Bronchial epithelial cell (primary cell): ENCODE measurements around the gene SCGB1D4. TPM values are rescaled to one million over a fixed set of nuclear protein-coding genes. Genes with fewer than 3 reads are reported as not detected.
A peak's percentile ranks its signal among the peaks of the same experiment; 100 is the strongest.
"Not testable (repeated sequence)": the region's sequence is repeated elsewhere in the genome, so short reads cannot be mapped to it uniquely, and the experiment has no call there.

ENCODE experiments used
- DNase-seq: peaks from one replicate; pipeline ENCODE4 v3.0.0-alpha.2; 2010; ENCODE audit warnings: low read depth
- FAIRE-seq: peaks from 2 replicates; lab custom pipeline; 2011; peaks lifted over from hg19 to GRCh38; lab: Jason Lieb, UNC
- H3K27me3 ChIP-seq: 2 replicates; pipeline ENCODE4 v1.5.1; 2011; ENCODE audit warnings: low read length; ENCODE audit not compliant: control insufficient read depth, insufficient read depth
- H3K36me3 ChIP-seq: 2 replicates; pipeline ENCODE4 v1.5.1; 2011; ENCODE audit warnings: low read length; ENCODE audit not compliant: control insufficient read depth, insufficient read depth
- H3K4me3 ChIP-seq: 2 replicates; pipeline ENCODE4 v1.5.1; 2011; ENCODE audit warnings: mild to moderate bottlenecking, low read depth, low read length, control low read depth
- total RNA-seq: library from RNA; depleted of rRNA; stranded (reverse); fragments of >200 nt; gene quantifications from 2 replicates; pipeline ENCODE4 v1.2.1, GENCODE V29; 2014
- TF ChIP-seq, protein P1 (sequence below): IDR thresholded peaks from 2 replicates; pipeline ENCODE4 v1.5.1; 2011; ENCODE audit warnings: mild to moderate bottlenecking, moderate library complexity, low read length, control low read depth, inconsistent platforms; ENCODE audit not compliant: insufficient read depth, severe bottlenecking

The SCGB1D4 gene
- total RNA-seq, 1 donor from 2014 or later, result not detected

DNA sequence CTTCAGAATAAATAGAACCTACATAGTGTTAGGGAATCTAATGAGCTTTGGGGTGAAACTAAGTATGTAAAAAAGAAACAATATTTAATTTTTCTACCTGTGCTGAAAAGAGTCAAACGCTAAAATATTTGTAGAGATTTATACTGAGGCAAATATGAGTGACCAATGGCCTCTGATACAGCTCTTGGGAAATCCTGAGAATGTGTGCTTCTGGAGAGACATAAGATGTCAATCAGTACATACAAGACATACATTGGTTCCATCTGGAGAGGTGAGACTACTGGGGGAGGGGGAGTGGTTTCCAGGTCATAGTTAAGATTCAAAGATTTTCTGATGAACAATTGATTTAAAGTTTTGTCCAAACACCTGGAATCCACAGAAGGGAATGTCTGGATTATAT lies 39.3 kb upstream of the SCGB1D4 start:
- H3K27me3 ChIP-seq, result peaks cover 5% of the 10 kb centered on the region
- TF ChIP-seq, protein P1, sequence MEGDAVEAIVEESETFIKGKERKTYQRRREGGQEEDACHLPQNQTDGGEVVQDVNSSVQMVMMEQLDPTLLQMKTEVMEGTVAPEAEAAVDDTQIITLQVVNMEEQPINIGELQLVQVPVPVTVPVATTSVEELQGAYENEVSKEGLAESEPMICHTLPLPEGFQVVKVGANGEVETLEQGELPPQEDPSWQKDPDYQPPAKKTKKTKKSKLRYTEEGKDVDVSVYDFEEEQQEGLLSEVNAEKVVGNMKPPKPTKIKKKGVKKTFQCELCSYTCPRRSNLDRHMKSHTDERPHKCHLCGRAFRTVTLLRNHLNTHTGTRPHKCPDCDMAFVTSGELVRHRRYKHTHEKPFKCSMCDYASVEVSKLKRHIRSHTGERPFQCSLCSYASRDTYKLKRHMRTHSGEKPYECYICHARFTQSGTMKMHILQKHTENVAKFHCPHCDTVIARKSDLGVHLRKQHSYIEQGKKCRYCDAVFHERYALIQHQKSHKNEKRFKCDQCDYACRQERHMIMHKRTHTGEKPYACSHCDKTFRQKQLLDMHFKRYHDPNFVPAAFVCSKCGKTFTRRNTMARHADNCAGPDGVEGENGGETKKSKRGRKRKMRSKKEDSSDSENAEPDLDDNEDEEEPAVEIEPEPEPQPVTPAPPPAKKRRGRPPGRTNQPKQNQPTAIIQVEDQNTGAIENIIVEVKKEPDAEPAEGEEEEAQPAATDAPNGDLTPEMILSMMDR, result no peak
- H3K36me3 ChIP-seq, result no peaks in the 10 kb centered on the region
- no peak for FAIRE-seq
- no peak for DNase-seq
- H3K4me3 ChIP-seq, result no peak overlapping the region

DNA sequence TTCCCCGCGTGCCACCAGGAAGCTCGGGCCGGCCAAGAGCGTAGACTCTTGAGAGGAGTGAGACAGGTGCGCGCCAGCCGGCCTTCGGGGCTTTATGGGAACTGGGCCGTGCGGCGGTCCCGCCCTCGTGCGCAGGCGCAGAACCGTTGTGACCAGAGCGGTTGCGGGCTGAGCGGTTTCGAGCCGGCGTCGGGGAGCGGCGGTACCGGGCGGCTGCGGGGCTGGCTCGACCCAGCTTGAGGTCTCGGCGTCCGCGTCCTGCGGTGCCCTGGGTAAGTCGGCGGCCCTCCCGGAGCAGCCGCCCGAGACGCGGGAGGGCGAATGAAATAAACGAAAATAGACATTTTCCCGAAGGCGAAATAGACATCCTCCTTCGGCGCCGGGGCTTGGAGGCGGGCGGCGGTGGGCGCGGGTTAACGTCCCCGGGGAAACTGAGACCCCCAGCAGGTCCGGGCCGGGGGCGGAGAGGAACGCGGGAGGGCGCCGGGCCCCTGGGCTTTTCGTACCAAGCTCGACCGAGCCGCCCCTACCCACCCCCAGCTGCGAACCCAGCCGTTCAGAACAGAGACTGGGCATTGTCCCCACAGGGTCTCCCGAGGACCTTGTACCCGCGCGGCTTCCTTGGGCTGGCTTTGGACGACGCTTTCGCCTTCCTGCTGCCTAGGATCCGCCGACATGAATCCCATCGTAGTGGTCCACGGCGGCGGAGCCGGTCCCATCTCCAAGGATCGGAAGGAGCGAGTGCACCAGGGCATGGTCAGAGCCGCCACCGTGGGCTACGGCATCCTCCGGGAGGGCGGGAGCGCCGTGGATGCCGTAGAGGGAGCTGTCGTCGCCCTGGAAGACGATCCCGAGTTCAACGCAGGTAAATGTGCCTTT lies 38.7 kb upstream of the SCGB1D4 start, which contains the start of gene ASRGL1:
Gene ASRGL1, plus strand, starts transcription at position 146 of the 879 bp plus-strand sequence. Its CDS starts 530 bp downstream, at position 676.
- TF ChIP-seq, protein P1, result no peak

DNA sequence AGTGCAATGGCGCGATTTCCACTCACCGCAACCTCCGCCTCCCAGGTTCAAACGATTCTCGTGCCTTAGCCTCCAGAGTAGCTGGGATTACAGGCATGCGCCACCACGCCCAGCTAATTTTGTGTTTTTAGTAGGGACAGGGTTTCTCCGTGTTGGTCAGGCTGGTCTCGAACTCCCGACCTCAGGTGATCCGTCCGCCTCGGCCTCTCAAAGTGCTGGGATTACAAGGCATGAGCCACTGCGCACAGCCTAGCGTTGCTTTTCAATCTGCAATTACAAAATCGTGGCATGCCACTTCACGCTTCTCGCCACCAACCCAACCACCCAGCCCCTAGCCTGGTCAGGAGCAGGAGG lies 38.1 kb upstream of the SCGB1D4 start:
- not testable (repeated sequence) for DNase-seq, FAIRE-seq, H3K27me3 ChIP-seq, H3K36me3 ChIP-seq
- peak overlapping the region; percentile 45 for H3K4me3 ChIP-seq

More for the DNA sequence above, 38.7 kb upstream of the SCGB1D4 start, which contains the start of gene ASRGL1:
- Histone ChIP-seq H3K27me3 (peaks cover 5% of the 10 kb centered on the region), H3K4me3 (peak within 1 kb of the TSS; percentile 45), H3K36me3 (no peaks in the 10 kb centered on the region)
- FAIRE-seq, result no peak
- peak; percentile 23 for DNase-seq

DNA sequence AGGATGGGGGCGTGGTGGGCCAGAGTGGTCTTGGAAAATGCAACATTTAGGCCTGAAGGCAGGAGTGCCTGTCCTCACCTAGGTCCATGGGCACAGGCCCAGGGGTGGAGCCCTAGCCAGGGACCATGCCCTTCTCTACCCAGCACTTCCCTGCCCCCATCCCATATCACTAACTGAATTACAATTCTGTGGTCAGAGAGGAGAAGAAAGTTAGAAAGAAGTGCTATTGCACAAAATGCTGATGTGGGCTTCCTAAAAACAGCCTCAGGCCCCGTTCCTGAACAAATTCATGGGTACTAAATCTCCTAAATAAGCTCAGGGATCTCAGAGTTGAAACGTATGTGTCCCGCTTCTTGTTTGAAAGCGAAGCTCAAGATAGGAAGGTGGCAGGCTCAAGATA lies 34.9 kb upstream of the SCGB1D4 start:
- H3K27me3 ChIP-seq, result peaks cover 5% of the 10 kb centered on the region
- DNase-seq, result no peak
- FAIRE-seq, result no peak
- H3K36me3 ChIP-seq, result no peaks in the 10 kb centered on the region
- no peak overlapping the region for H3K4me3 ChIP-seq
- TF ChIP-seq, protein P1, result no peak

DNA sequence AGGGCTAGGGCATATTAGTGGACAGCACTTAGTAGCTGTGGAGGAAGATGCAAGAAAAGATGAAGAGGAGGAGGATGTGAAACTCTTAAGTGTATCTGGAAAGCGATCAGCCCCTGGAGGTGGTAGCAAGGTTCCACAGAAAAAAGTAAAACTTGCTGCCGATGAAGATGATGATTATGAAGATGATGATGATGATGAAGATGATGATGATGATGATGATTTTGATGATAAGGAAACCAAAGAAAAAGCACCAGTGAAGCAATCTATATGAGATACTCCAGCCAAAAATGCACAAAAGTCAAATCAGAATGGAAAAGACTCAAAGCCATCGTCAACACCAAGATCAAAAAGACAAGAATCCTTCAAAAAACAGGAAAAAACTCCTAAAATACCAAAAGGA lies 32.4 kb upstream of the SCGB1D4 start:
- not testable (repeated sequence) for H3K4me3 ChIP-seq, H3K27me3 ChIP-seq, FAIRE-seq, DNase-seq, H3K36me3 ChIP-seq

DNA sequence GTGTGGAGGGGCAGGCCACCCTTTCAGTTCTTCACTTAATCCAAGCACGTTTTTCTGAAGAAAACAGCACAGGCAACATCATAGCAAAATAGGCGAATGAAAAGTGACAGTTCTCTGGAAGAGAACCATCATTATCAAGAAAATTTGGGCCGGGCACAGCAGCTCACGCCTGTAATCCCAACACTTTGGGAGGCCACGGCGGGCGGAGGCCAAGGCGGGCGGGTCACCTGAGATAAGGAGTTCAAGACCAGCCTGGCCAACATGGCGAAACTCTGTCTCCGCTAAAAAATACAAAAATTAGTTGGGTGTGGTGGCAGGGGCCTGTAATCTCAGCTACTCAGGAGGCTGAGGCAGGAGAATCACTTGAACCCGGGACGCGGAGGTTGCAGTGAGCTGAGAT lies 28.7 kb upstream of the SCGB1D4 start:
- FAIRE-seq, H3K27me3 ChIP-seq, H3K36me3 ChIP-seq, DNase-seq, H3K4me3 ChIP-seq: not testable (repeated sequence)

DNA sequence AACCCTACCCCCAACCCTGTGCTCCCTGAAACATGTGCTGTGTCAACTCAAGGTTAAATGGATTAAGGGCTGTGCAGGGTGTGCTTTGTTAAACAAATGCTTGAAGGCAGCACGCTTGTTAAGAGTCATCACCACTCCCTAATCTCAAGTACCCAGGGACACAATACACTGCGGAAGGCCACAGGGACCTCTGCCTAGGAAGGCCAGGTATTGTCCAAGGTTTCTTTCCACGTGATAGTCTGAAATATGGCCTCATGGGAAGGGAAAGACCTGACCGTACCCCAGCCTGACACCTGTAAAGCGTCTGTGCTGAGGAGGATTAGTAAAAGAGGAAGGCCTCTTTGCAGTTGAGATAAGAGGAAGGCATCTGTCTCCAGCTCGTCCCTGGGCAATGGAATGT lies 27.8 kb upstream of the SCGB1D4 start:
- not testable (repeated sequence) for H3K27me3 ChIP-seq, H3K36me3 ChIP-seq, DNase-seq, FAIRE-seq, H3K4me3 ChIP-seq

DNA sequence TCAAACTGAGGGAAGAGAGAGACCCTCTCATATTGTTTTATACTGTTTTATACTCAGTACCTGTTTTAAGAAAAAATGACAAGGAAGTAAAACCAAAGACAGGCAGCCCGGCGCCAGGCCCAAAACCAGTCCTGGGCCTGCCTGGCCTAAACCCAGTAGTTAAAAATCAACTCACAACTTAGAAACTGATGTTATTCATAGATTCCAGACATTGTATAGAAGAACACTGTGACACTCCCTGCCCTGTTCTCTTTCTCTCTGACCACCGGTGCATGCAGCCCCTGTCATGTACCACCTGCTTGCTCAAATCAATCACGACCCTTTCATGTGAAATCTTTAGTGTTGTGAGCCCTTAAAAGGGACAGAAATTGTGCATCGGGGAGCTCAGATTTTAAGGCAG lies 26.9 kb upstream of the SCGB1D4 start:
- H3K27me3 ChIP-seq, H3K36me3 ChIP-seq, DNase-seq, H3K4me3 ChIP-seq, FAIRE-seq: not testable (repeated sequence)
